NCI-H510A treated with DMSO at 0.1 percent for 48 hours (cell line): Measurements from ENCODE around the gene AFTPH.
"Not testable (repeated sequence)": the region's sequence is repeated elsewhere in the genome, so short reads cannot be mapped to it uniquely, and the experiment has no call there.

Experiments
- DNase-seq: peaks from one replicate; lab custom pipeline; 2025; lab: John Stamatoyannopoulos, UW

Gene AFTPH

DNA sequence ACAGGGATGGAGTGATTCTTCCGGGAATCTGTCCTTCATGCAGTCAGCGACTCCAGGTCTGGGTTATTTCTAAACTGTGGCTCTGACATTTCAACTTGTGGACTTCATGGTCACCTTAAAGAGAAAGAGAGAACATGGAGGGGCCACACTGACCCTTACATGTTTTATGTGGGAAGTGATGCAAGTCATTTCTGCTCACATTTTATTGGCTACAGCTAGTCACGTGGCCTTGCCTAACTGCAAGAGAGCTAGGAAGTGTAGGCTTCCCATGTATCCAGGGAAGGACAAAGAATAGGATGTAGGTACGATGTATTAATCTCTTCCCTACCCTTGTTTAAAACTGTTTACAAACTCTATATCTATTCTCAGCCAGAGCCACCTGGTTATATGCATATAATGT, 30.3 kb upstream of the AFTPH start:
- DNase-seq = no peak

DNA sequence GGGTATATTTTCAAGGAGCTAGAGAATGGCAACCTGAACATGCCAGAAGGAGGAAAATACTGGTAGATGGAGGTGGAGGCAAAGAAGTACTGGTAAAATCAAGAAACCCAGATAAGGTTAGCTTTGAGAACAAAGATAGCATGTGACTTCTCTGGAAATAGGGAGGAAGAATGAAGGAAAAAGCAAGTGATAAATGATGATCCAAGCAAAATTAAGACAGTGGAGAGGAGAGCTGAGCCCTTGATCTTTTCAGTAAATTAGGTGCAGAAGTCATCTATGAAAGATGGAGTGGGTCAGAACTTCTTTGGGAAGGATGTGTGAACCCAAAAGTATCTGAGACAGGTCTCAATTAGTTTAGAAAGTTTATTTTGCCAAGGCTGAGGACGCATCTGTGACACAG, 25.7 kb upstream of the AFTPH start:
- no peak for DNase-seq

- DNase-seq = no peak
Measured at GRCh38 chr2:64500549-64500948, 23.6 kb upstream of the AFTPH start.

DNA sequence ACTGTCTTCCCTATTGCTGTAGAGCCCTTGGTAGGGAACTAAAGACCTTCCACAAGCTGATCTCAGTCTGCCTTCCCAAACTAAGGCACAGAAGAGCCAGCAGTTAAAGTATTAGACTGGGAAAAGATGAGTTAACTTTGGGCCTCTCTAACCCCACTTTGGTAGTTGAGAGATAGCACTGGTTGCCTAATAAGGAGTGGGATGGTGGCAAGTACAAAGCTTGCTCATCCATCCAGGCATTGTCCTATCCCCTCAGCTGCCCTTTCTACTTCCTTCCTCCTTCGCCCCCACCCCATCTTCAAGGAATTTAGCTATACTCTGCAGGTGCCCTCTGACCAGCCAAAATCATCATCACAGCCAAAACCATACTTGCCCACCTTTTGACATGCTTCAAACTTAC, 22.2 kb upstream of the AFTPH start:
- no peak for DNase-seq

DNA sequence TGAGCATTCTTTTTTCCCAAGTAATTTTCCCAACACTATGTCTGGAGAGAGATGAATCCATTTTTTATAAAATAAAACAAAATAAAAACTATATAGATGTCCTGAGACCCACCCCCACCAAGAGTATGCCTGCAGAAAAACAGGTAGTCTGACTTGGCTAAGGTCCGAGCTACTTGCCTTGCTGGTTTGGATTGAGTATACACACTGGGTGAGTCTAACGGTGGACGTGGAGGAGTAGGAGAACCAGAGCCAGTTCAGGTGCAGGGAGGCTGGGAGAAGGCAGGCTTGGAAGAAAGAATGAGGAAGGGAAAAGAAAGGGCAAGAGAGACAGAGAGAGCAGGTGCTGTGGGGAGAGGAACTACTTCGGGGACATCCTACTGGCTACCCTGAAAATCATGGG, 21.3 kb upstream of the AFTPH start:
- no peak for DNase-seq

GRCh38 chr2:64504774-64505720, 19.1 kb upstream of the AFTPH start:
- DNase-seq = no peak

DNA sequence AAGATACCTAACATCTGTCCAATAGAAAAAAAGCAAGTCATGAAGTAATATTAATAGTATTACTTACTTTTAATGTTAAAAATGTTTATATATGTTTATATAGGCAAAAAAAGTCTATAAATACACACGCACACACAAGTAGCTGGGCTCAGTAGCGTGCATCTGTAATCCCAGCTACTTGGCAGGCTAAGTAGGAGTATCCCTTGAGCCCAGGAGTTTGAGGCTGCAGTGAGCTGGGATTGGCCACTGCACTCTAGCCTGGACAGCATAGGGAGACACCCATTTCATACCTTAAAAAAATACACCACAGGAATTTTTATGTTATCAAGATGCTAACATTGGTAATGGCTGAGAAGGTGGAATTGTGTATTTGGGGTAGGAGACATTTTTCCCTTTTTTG, 17.4 kb upstream of the AFTPH start:
- DNase-seq = no peak

DNA sequence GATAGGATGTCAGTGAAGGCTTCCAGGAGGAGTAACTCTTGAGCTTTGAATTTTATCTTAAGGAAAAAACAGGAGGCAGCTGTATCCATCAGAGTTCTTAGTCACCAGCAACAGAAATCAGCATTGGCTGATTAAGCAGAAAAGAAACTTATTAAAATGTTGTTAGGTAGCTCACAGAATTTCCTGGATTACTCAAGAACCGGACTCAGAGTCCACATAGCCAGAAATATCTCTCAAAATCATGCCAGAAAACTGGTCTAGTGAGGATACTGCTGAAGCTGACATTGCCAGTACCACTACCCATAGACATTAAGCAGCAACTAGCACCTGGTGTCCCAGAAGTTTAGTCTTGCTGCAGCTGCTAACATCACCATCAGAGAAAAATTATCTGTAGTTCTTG, 10.1 kb upstream of the AFTPH start:
- DNase-seq = no peak

DNA sequence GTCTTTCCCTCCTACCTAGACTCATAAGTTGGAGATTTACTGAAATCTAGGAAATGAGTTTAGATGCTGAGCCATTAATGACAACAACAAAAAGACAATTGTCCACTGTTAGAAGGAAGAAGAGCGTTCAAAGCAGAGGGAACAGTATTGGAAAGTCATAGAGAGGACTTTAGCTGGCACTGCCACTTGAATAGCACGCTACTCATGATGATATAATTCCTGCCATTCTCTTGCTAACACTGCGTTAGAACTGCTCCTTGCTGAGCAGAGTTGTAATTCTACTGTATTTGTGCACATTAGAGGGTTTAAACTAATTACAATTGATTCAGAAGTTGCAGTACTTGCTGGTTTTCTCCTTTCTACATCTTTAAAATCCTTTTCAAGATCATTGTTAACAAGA, 9.0 kb upstream of the AFTPH start:
- DNase-seq = no peak

DNA sequence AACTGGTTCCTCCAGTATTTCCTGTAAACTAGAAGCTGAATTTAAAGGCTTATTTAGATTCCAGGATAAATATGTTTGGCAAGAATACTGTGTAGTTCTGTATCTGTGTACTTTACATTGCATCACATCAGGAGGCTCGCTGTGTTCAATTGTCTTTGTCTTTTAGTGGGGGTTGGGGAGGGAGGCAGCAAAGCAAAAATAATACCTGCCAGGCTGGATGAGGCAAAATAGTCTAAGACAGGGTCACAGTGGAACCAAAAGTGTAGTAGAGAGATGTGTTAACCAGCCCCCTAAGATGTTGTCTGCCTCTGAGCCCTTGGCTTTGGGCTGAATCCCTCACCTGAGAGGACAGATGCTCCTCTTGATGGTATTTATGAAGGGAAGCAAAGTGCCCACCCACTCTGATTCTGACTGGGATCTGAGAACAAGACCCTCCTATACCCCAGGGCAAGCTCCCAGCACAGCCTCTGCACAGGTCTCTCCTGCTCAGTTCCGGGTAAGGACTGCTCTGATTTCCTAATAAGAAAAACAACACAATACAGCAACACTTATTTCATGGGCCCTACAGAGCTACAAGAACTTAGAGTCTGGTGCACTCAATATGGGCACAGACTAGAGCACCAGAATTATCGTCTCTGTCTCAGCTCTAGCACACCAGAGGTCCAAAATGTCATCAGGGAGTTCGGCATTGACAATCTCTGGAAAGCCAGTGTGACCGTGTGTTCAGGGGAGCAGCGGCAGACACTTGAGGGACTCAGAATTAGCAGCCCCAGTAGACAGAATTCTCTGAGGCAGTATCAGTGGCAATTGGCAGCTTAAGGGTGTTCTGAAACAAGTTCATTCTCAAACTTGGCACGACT, 7.2 kb upstream of the AFTPH start:
- no peak for DNase-seq

- DNase-seq = no peak
Measured at GRCh38 chr2:64517511-64517884, 6.6 kb upstream of the AFTPH start.

GRCh38 chr2:64522843-64523428, 1.2 kb upstream of the AFTPH start:
- peak; percentile 86 for DNase-seq

DNA sequence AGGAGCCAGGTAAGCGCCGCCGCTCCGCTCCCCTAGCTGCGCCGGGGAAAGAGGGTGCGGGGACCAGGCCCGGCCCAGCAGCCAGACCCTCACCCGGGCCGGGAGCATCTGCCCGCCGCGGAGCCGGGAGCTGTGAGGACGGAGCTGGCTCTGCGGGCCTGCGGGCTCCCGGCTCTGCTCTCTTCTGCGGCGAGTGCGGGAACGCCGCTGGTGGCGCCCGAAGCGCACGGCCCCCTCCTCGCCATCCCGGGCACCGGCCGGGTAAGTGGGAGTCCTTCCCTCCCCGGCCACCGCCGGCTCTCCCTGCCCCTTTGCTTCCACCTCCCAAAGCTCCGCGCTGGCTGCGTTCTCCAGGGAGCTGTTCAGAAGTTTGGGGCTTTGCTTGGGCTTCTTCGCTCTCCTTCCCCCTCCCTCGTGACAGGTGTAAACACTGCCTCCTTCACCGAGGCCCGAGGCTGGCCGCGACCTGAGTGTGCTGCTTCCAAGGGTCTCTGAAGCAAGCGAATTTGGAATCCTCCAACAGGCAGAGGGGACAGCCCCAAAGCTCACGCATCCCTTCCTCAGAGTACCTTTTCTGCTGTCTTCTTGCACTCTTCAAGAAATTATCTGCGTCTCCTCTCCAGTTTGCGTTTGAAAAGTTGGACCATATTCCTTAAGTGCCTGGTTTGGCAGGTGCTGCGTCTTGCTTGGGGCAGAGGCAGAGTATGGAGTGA, 632 bp downstream of the AFTPH start:
- DNase-seq = no peak

DNA sequence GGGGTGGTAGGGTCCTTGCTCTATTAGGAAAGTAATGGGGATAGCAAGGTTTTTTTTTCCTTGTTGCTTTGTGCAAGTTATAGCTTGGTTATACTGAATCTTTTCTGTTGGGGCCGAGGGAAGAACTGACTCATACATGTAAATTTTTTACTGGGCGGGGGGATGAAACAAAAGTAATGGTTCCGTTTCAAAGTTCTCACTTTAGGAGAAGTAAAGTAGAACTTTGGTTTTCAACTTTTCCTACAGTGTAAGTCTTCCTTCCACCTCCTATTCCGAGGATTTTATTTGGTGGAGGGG, 1.1 kb downstream of the AFTPH start:
- DNase-seq = no peak

DNA sequence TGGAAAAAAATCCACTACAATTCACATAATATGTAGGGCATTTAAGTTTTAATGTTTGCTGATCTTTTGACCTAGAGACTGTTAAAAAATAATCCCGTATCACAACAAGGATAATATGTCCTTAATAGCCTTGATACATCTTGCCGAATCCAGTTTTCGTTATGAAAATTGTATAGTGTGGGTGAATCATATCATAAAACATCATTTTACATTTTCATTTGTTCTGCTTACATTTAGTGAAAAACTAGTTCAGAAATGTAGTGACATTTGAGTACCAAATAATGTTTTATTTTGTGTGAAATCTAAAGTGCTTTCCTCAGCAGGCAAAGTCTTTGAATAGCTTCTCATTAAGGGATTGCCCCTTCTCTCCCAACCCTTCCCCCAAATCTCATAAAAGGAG, 1.9 kb downstream of the AFTPH start:
- DNase-seq = no peak

DNA sequence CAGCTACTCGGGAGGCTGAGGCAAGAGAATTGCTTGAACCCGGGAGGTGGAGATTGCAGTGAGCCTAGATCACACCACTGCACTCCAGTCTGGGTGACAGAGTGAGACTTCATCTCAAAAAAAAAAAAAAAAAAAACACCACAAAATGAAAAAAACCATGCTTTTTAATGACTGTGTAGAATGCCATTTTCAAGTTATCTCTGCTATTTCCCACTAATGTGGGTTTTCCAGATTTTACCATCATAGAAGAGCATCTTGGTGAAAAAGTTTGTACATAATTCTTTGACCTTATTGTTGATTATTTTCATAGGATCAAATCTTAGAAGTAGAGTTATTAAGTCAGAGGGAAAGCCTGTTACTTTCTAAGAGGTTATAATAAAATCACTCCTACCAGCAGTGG, 6.8 kb downstream of the AFTPH start:
- DNase-seq = not testable (repeated sequence)

GRCh38 chr2:64532030-64532429, 7.9 kb downstream of the AFTPH start:
- no peak for DNase-seq

DNA sequence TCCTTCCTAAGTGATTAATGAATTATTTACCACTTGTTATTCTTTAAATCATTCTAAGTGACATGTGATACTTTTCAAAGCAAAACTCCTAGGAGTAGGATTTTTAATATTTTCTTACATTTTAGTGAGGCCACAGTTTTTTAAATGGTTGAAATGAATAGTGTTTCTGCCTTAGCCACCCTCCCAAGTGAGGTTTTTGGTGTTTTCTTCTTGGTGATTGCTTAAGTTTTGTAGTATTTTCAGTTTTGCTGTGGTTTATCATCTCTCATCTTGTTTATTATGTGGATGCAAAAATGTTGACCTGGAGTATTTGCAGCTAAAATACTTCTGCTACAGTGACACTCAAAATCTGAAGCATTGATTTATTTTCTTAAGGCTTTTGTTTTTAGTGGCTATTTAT, 9.8 kb downstream of the AFTPH start:
- no peak for DNase-seq

- DNase-seq = no peak
Measured at GRCh38 chr2:64534363-64534762, 10.2 kb downstream of the AFTPH start.

- no peak for DNase-seq
Measured at GRCh38 chr2:64535024-64535423, 10.9 kb downstream of the AFTPH start.

DNA sequence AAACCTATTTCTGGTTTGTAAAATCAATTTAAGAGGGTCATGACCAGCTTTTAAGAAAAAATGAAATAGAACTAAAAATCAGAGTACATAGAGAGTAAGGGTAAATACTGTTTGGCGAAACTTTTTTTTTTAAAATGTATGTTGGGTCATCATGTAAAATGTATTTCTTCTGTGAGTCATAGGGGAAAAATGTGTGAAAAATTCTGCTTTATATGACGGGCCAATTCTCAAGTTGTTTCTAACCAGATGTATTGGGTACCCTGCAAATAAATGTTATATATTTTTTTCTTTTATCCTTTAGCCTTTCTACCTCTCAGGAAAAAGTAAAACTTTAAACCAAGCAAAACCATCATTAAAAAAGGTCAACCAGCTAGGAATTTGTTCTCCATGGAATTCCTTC, 13.9 kb downstream of the AFTPH start:
- DNase-seq = no peak

- DNase-seq = no peak
Measured at GRCh38 chr2:64538764-64539433, 14.8 kb downstream of the AFTPH start.
